Posterior cingulate gyrus (tissue), 11 donors: ENCODE results near the gene MSH5.

Source experiments
- DNase-seq, 10 donors: peaks; one replicate each; pipeline versions ENCODE4 v3.0.0 to v3.0.0-alpha.2; 2020 to 2021; ENCODE audit warnings: mixed read lengths in 3 of 10
- intact Hi-C: fragments of 100-400 bp; cut with DNase I; formaldehyde crosslinking; loops from one replicate; pipeline ENCODE4 v1.15.1; 2023

MSH5 gene

DNA sequence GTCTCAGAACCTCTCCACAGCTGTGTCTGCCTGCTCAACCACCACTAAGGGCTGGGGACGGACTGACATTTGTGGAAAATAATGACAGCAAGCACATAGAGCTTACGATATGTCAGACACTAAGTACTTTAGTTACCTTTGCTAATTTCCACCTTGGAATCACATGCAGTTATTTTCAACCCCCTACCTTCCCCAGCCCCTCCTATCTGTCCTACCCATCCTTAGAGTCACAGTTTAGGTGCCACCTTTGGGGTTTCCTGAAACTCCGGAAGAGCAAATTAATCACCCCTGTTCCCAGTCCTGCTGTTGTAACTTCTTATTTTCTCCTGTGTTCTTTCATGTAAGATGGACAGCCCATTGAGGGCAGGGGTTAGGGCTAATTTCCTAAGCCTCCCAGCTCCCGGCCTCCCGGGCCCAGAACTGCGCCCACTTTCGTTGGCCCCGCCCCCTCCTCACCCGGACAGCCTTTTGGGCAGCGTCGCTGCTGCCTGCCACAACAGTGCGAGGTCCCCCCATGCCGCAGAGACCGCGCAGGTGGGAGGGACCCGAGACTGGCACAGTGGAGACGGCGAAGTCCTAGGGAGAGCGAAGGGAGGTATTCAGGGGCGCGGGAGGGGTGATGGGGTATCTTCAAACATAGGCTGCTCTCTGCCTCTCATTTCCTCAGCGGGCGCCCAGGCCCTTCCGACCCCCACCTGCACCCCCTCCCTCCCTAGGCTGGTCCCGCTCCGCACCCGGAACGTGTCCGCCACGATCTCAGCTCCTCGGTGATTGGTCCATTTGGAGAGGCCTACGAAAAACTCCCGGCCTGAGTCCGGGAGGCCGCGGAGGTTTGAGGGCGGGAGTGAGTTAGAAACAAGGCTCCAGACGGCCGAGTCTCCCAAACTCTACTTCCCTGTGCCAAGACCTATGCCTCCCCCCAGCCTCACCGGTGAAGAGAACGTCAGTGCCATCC, 11.8 kb upstream of the MSH5 start:
- DNase-seq, result peak in 1 of 10 donors; percentile 81
- intact Hi-C loops, result loop anchor here (5.0 kb wide), 1 partner anchor 104 kb away; no protein-coding TSS in a partner anchor

GRCh38 chr6:31728767-31729514, 10.9 kb upstream of the MSH5 start, which contains the start of gene DDAH2:
Gene DDAH2, minus strand, starts transcription at chr6:31729299. Its CDS starts 138 bp downstream, at chr6:31729161.
- DNase-seq, result peak in 2 of 10 donors; percentile 72 to 75
- intact Hi-C loops, result loop anchor here (5.0 kb wide), 1 partner anchor 103 kb away; no protein-coding TSS in a partner anchor

- DNase-seq, result peak; percentile 44 to 96 (median 74)
These were observed 10.3 kb upstream of the MSH5 start for GRCh38 chr6:31729515-31729978.

DNA sequence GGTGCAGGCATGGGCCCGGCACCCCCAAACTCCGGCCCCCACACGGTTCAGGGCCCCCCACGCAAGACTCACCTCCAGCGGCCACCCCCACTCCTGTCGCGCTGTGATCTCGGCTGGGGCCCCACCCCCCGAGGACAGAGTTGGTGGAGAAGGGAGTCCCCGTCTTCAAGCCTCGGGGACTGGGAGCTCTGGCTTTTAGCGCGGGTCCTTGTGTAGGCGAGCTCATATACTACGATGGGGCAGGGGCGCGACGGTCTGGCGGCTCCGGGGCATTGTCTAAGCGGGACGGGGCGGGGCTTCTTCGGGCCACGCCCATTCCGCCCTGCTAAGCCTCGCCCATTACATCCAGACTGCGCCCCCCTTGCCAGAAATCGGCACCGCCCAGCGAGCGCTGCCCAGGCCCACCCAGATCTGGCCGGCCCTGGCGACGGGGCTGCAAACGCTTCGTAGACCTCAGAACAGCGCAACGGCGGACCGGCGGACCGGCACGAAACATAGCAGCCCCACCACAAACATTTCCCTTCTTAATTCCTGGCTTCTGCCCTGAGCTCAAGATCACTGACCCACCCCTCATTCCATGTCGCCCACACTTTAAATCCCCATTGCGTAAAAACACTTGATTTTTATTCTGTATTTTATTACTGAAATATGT, 9.7 kb upstream of the MSH5 start:
- DNase-seq, result peak; percentile 43 to 94 (median 60)
- intact Hi-C loops, result loop anchor here (5.0 to 10.0 kb wide), 2 partner anchors 65 to 102 kb away; partner anchors contain the start of gene VARS1

More at GRCh38 chr6:31729515-31729978, 10.3 kb upstream of the MSH5 start:
- intact Hi-C loops, result loop anchor here (5.0 kb wide), 1 partner anchor 103 kb away; no protein-coding TSS in a partner anchor

- DNase-seq, result peak in 1 of 10 donors; percentile 37
- intact Hi-C loops, result loop anchor here (10.0 kb wide), 1 partner anchor 64 kb away; the partner anchor contains the start of gene VARS1
These were observed 9.1 kb upstream of the MSH5 start for GRCh38 chr6:31730631-31731086.

DNA sequence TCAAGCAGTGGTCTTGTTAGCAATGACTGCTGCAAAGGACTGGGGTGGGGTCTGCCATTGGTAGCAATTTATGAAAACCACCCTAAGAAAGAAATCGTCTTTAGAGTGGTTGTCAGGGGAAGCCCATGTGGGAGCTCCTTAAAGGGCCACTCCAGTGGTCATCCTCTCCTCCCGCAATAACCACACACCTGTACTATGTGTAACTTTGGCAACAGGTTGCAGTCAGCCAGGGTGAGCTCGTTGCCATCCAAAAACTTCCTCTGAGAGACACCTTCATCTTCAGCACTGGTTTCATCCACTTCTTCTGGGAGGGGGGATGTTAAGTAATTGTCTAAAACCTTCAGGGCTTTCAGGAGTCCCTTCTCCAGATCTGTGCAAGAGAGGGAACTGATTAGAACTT, 7.8 kb upstream of the MSH5 start:
- intact Hi-C loops, result loop anchor here (10.0 kb wide), 1 partner anchor 63 kb away; the partner anchor contains the start of gene VARS1

DNA sequence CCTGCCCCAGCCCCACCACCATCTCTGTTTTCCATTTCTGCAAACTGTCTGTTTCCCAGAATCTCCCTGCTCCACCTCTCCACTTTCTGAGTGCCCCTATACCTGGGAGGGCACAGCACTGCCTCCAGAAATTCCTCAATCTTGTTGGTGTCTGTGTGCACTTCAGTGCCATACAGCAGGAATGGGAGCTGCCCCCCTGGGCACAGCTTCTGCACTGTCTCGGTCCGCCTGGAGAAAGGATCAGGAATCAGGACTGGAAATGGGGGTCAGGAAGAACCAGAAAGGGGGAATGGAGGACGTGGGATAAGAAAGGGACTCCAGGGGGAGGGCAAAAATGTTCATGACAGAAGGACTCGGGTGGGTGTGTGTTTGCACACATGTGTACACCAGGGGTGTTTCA, 6.1 kb upstream of the MSH5 start:
- DNase-seq, result peak in 1 of 10 donors; percentile 56
- intact Hi-C loops, result loop anchor here (10.0 kb wide), 1 partner anchor 61 kb away; the partner anchor contains the start of gene VARS1

More for the DNA sequence above, 7.8 kb upstream of the MSH5 start:
- no peak for DNase-seq

DNA sequence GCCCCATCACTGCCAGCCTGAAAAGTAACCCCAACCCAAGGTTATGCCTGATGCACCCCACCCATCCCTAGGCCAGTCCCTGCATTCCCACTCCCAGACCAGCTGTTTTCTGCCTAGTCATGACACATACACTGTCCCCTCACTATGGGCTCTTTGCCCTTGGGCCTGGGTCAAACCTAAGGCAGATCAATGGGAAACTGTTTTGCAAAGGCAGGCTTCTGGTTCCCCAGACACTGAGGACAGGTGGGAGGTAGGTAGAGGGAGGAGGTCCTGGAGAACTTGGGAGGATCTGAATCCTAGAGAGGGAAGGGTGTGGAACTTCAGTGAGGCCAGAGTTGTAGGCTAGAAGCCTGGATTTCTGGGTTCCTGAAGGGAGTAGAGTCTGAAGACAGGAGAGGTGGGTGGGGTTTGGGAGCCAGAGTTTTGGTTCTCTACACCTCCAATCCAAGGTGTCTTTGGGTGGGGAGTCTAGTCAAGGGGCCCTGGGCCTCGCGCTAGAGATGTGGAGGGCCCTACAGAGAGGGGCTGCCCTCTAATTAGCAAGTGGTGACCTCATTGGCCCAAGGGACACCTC, 5.5 kb upstream of the MSH5 start:
- DNase-seq, result peak in 1 of 10 donors; percentile 11
- intact Hi-C loops, result loop anchor here (10.0 kb wide), 1 partner anchor 60 kb away; the partner anchor contains the start of gene VARS1

DNA sequence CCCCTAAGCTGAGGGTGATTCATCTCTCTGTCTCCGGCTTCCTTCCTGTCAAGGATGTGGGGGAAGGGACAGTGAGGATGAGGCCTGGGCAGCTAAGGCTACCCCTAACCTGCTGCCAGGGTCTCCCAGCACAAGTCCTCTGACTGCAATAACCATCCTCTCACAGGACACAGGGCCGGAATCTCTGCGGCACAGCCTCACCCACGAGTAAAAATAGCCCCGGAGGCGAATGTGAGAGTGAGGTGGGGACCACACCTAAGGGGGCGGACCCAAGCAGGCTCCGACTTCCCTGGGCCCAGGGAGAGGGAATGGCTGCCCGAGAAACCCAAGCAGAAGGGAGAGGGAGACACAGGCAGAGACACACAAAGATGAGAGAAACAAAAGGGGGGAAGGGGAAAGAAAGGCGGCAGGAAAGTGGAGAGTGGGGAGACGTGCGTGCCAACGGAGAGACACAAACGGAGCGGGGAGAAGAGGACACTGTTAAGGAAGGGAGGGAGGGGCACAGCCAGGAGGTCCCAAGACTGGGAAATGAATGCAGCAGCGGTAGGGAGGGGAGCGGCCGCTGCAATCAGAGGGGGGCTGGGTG, 4.9 kb upstream of the MSH5 start:
- DNase-seq, result peak in 1 of 10 donors; percentile 70
- intact Hi-C loops, result loop anchor here (10.0 kb wide), 1 partner anchor 60 kb away; the partner anchor contains the start of gene VARS1

DNA sequence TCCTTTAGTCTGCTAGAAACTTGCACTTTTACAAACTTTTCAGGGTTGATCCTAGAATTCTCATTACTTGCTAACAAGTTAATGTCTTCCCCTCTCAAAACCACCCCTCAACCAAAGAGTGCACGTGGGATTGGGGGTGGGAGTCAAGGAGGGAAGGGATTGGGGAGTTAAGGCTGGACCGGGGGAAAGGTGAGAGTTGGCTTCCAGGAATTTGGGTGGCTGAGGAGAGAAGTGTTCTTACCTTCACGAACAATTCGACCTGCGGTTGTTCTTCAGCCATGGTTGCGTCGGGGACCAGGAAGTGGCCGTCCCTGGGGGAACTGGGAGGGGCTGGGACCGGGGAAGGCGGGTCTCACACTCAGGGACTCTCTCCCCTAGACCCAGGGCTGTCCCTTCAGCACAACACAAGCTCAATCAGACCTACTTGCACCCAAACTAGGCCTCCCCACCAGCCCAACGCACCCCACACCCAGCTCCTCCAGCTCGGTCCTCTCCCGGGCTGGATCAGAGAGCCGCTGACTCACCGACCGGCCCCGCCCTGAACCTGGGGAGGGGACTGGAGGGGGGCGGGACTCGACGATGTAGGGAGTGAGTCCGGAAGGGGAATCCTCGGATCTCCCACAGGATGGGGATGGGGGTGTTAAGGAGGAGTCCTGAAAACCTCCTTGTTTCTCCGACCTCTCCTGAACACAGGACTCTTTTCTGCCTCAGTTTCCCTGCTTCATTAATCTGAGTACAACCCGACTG, 3.6 kb upstream of the MSH5 start, which contains the start of gene CLIC1:
Gene CLIC1 (minus strand): TSS at position 510 of the 747 bp plus-strand sequence. CDS start 230 bp downstream, at position 280.
- intact Hi-C loops, result loop anchor here (10.0 kb wide), 1 partner anchor 59 kb away; the partner anchor contains the start of gene VARS1
- DNase-seq, result peak in 2 of 10 donors; percentile 26 to 81

DNA sequence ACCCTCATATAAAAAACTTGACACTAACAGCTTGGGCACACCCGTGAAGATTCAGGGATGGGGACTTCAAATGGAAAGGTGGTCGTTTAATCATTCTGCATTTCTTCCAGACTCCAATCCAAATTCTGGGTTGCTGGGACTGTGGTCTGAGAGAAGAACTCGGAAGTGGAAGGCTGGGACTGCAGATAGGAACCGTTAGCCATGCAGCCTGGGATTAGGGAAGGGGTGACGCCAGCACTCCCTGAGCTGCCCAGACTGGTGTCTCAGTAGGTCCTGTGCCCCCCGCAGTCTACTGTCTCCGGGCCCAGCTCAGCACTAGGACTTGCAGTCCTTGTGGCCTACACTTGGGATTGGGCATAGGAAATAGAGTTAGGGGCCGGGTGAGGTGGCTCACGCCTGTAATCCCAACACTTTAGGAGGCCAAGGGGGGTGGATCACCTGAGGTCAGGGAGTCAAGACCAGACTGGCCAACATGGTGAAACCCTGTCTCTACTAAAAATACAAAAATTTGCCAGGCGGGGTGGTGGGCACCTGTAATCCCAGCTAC, 3.0 kb upstream of the MSH5 start:
- no peak for DNase-seq
- intact Hi-C loops, result loop anchor here (10.0 kb wide), 1 partner anchor 58 kb away; the partner anchor contains the start of gene VARS1

DNA sequence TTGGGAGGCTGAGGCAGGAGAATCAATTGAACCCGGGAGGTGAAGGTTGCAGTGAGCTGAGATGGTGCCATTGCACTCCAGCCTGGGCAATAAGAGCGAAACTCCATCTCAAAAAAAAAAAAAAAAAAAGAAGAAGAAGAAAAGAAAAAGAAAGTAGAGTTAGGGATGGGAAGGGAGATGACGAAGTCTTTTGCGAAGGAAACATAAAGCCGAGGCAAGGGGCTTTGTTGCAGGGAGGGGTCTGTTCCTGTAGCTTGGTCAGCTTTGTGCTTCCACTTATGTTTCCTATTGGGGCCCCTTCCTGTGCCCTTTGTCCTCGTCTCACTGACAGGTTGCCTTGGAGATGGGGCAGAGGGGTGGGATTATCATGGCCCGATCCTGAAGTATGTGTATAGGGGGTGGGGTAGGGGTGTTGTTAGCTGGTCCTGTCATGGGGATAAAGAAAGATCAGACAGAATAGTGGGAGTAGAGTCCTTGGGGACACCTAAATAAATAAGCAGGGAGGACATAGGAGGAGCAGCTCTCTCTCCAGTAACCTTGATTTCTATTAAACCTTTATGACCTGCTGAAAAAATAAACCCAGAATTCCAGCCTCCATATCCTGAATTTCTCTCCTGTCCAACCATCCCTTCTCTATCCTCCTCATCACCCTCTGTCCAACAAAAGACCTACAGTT, 2.4 kb upstream of the MSH5 start:
- intact Hi-C loops, result loop anchor here (10.0 kb wide), 1 partner anchor 57 kb away; the partner anchor contains the start of gene VARS1
- peak in 1 of 10 donors; percentile 9 for DNase-seq

GRCh38 chr6:31737991-31738979, 1.5 kb upstream of the MSH5 start:
- DNase-seq, result no peak
- intact Hi-C loops, result loop anchor here (10.0 kb wide), 1 partner anchor 57 kb away; the partner anchor contains the start of gene VARS1

GRCh38 chr6:31740397-31741223, 805 bp downstream of the MSH5 start:
- intact Hi-C loops, result no loop called here
- no peak for DNase-seq

DNA sequence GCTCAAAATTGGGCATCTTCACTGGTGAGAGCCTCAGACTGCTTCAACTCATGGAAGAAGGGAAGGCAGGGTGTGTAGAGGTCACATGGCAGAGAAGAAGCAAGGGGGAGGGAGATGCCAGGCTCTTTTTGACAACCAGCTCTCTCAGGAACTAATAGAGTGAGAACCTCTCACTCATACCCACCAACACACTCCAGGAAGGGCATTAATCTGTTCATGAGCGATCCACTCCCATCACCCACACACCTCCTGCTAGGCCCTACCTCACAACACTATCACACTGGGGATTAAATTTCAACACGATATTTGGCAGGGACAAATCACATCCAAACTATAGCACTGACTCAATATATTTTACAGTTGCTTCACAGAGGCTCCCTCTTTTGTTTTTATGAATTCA, 2.0 kb downstream of the MSH5 start:
- peak in 1 of 10 donors; percentile 8 for DNase-seq
- intact Hi-C loops, result no loop called here
